8988T (cell line): ENCODE data around the gene CERT1.

Experiments used
- DNase-seq: peaks from one replicate; pipeline ENCODE4 v3.0.0; 2011

CERT1 gene

DNA sequence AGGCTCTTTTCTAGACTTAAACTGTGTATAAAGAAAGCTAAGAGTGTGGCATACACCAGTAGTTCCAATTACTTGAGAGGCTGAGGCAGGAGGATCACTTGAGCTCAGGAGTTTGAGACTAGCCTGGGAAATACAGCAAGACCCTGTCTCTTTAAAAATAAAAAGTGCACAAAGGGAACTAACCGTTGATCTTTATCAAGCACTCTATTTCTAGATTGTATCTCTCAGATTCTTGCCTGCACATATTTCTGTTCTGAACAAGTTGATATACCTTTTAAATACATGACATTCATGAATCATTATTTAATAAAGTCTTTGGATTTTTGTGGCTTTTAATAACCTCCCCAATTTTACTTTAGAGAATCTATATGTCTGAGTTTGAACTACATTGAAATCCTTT, 127.2 kb downstream of the CERT1 start:
- no peak for DNase-seq

DNA sequence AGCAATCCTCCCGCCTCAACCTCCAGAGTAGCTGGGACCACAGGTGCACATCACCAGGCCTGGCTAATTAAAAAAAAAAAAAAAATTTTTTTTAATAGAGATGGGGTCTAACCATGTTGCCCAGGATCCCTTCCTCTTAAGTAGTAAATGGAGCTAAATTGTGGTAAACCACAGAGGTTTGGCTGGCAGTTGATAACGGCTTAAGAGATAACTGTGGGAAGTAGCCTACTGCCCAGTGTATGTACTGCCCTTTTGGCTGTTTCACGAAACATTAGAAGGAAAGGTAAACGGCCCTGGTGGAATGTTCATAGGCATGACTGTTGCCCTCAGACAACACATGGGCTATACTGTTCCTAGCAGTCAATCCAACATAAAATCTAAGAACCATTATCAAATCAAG, 130.0 kb downstream of the CERT1 start:
- no peak for DNase-seq

DNA sequence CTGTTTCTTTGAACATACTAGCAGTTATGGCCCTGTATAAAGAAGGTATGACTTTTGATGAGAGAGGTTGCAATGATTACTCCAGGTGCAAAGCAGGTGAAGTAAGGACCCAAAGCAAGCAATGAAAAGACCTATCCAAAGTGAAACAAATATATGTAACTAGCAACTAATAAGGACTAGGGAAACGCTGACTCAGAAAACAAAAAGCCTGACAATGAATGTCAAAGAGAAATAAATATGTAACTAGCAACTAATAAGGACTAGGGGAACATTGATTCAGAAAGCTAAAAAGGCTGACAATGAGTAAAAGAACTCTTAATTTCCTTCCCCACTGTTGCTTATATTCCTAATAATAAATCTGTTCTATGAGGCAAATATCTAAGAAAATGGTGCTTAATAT, 131.3 kb downstream of the CERT1 start:
- no peak for DNase-seq

DNA sequence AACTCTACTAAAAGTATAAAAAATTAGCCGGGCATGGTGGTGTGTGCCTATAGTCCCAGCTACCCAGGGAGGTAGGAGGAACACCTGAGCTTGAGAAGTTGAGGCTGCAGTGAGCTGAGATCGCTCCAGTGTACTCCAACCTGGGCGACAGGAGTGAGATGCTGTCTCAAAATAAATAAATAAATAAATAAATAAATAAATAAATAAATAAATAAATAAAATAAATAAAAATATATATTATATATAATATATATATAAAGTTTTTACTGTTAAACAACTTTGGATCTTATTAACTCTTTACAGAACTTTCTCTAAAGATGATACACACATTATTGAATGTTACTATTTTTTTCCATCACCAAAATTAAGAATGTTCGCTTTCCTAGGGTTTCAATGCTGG, 136.0 kb downstream of the CERT1 start:
- no peak for DNase-seq

DNA sequence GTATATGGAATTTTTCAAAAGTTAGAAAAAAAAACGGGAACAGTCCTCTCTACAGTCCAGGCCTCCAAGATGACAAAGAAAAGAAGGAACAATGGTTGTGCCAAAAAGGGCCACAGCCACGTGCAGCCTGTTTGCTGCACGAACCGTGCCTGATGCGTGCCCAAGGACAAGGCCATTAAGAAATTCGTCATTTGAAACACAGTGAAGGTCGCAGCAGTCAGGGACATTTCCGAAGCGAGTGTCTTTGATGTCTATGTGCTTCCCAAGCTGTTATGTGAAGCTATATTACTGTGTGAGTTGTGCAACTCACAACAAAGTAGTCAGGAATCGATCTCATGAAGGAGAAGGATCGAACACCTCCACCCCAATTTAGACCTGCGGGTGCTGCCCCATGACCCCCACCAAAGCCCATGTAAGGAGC, 137.0 kb downstream of the CERT1 start:
- no peak for DNase-seq

DNA sequence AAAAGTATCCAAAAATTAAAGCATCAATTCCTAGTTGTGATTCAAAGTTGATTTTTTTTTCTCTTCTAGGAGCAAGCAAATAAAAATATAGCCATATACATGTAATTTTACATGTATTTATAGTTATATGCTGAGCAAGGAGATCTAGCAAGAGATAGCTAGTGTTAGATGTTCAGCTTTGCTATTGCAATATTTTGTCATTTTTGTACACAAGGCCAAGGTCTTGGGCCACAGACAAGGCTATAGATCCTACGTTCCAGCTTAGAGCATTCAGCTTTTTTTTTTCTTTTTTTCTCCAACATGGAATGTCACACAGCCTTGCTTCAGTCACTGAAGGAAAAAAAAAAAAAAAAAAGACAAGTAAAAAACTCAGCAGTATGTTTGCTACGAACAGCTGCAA, 137.6 kb downstream of the CERT1 start:
- no peak for DNase-seq

DNA sequence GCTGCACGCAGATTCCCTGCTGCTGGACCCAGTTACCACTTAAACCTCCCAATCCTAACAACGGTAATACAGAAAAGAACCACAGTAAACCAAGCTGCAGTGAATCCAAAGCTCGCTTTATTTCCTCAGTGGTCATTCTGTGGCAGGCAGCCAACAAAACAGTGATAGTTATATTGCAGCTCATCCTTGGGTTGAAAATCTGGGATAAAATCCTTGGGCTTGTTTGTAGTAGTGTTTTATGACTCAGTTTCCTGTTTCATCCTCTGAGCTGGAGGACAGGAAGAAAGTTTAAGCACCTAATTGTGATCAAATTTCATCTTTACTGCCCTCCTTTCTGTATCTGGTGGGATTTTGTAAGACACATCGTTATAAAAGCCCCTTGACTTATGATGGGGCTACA, 143.0 kb downstream of the CERT1 start:
- no peak for DNase-seq

DNA sequence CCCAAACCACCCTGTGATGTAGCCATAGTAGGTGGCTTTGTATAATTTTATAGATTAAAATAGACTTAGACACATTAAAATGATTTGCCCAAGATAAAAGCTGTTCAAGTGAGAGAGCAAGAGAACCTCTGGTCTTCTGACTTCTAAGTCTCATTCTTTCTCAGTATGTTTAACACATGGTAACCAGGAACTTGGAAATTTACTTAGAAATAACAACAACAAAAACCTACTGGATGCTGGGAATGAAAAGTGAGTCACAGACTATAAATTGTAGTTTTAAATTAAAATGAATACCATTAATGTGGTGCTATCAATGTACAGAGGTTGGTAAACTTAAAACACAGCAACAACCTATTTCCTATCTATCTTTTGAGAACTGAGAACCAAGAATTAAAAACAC, 144.0 kb downstream of the CERT1 start:
- no peak for DNase-seq

DNA sequence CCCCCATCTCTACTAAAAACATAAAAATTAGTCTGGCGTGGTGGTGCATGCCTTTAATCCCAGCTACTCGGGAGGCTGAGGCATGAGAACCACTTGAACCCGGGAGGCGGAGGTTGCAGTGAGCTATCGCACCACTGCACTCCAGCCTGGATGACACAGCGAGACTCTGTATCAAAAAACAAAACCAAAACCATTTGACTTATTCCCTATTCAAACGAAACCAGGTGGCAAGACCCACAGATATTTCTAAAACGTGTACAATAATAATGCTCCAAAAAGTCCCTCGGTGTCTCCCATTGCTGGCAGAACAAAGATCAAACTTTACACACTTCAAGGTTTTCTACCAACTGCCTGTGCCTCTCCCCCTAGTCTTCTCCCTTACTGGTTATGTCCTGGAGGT, 144.6 kb downstream of the CERT1 start:
- DNase-seq: no peak

DNA sequence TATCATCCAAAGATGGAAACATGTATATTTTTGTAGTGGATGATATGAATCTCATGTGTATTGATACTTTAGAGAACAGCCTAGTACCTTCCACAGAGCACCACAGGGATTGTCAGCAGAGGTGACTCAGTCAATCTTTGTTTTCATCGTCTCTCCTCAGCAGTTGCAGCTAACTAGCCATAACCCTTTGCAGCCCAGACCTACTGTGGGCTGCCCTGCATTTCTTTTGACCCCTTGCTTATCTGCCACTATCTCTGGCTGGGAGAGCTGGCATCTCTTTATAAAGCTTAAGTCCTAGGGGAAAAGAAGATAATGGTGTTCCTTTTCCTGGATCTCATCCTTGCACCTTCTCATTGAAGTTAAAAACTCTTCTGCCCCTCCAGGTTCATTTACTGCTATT, 145.7 kb downstream of the CERT1 start:
- DNase-seq: no peak

DNA sequence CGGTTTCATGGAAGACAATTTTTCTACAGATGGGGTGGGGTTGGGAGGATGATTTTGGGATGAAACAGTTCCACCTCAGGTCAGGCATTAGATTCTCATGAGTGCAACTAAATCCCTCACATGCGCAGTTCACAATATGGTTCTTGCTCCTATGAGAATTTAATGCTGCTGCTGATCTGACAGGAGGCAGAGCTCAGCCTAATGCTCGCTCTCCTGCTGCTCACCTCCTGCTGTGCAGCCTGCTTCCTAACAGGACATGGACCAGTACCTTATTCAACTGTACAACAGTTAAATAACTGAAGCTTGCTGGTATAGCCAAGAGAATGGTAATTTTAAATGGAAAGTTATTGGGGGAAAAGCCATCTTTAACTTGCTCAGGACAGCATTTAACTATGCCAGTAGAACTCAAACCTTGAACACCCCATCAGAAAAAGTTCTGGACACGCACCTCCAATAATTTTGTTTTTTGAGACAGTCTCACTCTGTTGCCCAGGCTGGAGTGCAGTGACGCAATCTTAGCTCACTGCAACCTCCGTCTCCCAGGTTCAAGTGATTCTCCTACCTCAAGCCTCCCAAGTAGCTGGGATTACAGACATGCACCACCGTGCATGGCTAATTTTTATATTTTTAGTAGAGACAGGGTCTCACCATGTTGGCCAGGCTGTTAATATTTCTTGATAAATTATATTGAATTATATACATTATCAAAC, 146.7 kb downstream of the CERT1 start:
- no peak for DNase-seq

DNA sequence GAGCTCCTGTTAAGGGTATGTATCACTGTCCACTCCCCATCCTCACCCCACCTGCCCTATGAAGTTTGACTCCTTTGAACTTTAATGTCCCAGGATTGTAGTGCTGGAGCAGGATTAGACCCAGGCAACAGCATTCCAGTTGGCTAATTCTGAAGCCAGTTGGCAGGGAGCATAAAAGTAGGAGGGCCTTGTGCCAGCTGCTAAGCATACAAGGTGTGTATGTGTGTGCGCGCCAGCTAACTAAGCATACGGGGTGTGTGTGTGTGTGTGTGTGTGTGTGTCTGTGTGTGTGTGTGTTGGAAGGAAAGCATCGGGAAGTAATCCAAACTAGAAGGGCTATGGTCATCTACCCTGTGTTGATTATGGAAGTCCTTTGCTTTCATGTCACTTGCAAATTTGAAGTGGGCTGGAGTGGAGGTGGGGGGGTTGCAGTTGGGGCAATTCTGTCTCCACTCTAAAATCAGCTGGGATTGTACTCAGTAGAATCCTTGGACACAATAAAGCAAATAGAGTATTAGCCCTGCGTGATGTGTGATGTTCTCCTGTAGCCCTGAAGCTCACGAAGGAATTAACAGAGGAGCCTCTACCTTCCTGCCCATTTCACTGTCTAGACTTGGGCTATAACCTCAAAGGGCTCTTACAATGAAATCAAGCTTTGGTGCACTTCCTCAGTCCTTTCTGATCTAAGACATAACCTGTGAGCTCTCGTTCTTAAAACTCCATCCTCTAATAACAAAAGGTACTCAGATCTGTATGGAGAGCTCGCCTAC, 147.5 kb downstream of the CERT1 start:
- DNase-seq: no peak

DNA sequence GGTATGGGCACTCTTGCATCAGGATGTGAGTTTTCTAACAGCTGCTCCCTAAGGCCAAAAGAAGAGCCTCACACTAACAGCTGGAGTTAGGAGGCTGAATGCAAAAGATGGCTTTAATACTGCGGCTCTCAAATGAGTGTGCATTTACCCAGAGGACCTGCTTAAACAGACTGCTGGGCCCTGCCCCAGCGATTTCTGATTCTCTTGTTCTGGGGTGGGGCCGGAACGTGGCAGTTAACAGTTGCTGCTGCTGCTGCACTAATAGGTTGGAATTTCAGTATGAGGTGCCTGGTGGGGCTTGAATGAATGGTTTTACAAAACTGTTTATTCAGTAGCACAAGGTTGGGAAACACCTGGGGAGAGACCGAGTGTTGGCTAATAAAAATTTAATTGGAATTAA, 148.3 kb downstream of the CERT1 start:
- no peak for DNase-seq

DNA sequence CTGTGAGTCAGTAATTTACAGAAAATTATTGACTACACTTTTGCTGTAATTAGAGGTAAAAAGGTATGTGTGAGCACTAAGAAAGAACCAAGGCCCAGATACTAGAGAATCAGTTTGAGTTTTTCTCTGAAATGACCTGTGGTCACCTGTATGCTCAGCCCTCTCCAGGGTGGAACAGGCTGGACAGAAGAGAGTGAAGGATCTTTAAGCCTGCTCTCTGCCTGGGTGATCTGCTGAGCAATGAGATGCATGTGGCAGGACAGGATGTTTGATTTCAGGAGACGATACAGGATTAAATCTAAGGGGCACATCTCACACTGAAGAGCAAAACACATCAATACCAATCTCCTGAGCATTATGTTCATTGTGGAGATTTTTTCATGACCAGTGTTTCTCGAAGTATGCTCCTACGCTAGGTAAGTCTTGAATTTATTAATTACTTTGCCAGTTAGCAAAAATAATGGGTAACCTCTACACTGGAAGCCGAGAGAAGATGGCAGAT, 148.9 kb downstream of the CERT1 start:
- DNase-seq: no peak

DNA sequence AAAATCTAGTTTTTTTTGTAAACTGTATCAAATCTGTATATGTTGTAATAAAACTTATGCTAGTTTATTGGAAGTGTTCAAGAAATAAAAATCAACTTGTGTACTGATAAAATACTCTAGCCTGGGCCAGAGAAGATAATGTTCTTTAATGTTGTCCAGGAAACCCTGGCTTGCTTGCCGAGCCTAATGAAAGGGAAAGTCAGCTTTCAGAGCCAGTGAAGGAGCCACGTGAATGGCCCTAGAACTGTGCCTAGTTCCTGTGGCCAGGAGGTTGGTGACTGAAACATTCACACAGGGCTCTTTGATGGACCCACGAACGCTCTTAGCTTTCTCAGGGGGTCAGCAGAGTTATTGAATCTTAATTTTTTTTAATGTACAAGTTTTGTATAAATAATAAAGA, 150.1 kb downstream of the CERT1 start:
- DNase-seq: no peak

DNA sequence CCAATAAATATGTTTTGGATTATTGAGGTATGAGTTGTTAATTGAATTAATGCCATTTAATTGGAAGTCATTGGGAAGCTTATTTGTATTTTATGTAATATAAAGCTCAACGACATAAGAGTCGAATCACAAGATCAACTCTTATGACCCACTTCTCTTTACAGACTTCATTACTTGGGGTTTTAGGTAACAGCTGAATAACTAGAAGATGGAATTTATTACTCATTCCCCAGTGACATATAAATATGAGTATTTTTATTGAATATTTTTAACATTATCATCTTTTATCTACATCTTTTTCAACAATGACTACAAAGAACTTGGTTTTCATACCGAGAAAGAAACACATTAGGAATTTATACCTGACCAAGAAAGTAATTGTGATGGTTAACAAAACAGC, 153.3 kb downstream of the CERT1 start:
- no peak for DNase-seq

DNA sequence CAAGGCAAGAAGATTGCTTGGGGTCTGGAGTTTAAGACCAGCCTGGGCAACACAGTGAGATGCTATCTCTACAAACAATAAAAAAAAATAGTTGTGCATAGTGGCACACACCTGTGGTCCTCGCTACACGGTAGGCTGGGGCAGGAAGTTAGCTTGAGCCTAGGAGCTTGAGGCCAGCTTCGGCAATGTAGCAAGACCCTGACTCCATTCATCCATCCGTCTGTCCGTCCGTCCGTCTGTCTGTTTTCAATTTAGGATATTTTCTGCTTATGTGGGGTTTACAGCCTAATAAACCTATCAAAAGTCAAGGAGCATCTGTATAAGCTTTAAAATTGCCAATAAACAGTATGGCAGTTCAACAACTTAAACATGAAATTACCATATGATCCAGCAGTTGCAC, 154.7 kb downstream of the CERT1 start:
- no peak for DNase-seq

DNA sequence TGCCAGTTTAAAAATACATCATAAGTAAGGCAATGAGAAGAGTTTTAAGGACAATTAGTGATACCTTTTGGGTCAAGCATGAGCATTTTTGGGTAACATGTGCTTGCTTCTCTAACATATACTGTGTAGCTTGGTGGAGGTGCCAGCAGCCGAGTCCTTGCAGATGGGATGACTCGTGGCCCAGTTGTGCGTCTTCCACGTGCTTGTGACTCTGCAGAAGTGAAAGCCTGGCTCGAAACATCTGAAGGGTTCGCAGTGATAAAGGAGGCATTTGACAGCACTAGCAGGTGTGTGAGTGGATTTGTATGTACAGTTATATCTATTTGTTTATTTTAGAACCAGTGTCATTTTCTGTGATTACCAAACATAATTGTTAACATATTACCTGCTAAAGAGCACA, 156.2 kb downstream of the CERT1 start:
- DNase-seq: no peak

DNA sequence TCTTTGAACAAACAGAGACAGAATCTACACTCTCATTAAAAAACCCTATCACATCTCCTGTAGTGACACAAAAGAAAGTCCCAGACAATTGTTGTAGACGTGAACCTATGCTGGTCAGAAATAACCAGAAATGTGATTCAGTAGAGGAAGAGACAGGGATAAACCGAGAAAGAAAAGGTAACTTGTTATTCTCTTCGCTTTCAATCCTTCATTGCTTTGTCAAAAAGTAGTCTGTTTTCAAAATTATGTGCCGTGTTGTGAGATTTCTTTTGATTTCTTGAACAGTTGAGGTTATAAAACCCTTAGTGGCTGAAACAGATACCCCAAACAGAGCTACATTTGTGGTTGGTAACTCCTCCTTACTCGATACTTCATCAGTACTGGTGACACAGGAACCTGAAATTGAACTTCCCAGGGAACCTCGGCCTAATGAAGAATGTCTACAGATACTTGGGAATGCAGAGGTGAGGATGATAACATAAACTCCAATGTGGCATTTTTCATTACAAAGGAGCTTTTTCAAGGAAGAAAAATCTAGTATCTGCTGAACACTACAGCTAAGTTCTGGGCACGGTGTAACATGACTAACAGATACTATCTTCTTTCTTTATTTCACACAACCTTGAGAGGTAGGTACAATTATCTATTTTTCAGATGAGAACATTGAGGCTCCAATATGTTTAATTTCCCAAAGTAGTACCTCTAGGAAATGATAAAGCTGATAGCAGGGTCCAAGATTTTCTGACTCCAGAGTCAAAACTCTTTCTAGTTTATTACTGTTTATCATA, 160.1 kb downstream of the CERT1 start:
- DNase-seq: no peak

DNA sequence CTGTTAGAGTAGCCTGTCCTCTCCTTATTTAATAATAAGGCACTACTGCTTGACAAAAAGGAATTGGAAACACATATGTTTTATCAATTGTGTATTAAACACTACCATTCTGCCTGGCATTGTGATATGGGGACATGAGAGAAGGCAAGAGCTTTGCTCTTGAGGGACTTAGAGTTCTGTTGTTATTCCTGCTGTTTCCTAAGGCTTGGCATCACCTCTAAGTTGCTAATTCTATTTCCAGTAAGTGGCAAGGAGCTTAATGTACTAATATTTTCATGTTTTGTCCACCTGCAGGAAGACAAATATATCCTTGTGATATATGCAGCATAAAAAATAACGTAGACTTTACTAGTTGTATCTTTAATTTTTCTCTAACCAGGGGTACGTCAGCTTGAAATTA, 161.8 kb downstream of the CERT1 start:
- DNase-seq: no peak

DNA sequence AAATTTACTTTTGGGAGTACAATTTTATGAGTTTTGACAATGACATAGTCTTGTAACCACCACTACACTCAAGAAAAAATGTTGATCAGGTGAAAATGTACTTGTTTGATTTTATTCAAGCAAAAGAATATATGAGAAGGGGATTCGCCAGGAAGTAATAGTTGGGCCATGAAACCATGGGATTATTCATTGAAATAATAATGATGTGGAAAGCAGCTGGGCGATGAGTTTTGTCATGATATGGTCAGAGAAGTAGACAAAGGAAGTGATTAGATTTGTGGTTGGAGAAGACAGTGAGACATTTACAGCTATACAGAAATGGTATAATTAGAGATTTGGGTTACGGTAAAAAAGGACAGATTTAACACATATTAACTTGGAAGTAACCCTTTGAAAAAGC, 163.2 kb downstream of the CERT1 start:
- no peak for DNase-seq

DNA sequence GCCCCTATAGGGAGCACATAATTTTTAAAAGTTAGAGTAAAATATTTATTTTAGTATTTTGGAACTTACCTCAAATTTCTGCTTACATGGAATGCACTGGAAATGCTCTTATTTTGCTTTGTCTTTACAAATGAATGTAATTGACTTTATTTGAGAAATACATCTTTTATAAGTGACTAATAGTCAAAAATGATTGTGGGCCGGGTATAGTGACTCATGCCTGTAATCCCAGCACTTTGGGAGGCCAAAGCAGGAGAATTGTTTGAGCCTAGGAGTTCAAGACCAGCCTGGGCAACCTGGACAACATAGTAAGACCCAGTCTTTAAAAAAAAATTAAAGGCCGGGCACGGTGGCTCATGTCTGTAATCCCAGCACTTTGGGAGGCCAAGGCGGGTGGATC, 168.6 kb downstream of the CERT1 start:
- no peak for DNase-seq

DNA sequence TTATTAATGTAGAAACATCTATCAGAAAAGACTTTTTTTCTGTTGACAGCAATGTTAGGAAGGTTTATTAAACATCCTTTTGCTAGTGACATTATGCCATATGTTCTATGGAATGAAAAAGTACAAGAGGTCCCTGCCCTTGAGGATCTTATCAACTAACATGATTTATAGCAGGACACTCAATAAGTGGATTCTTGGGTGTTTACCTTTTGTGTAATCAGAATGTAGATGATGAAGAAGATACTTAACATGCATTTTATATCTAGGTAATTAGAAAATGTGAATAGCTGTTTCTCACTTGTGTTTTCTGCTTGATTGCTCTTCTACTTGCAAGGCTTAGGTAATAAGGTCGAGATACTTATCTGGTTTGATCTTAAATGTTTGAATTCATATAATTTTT, 169.5 kb downstream of the CERT1 start:
- DNase-seq: no peak
